ENCODE data around the gene MVB12B. TPM values are rescaled to one million over a fixed set of nuclear protein-coding genes. Genes with fewer than 3 reads are reported as not detected.

MVB12B gene
- total and polyA plus RNA-seq, 2 of the 8 experiments (the other 6 are each of a cell fraction or from before 2014, with no cell fraction given), result 2.6 to 5.0 TPM

- H3K9me3 ChIP-seq (ENCODE audit: insufficient read depth in 2 of 2, low read depth in 1 of 2, low read length in 1 of 2), result no peaks in the 10 kb centered on the region
- H3K14ac ChIP-seq (ENCODE audit: insufficient read length), result no peak overlapping the region
- DNase-seq (ENCODE audit: low read depth in 1 of 2, low spot score in 2 of 2) (no peak), FAIRE-seq (no peak)
- H3K4me1 ChIP-seq (replicated peaks in 1 of 4; ENCODE audit: control insufficient read depth in 3 of 4, insufficient read depth in 4 of 4, low read length in 3 of 4), result peaks cover 2 to 21% (median 13%) of the 10 kb centered on the region in 4 experiments
- H3K23me2 ChIP-seq (ENCODE audit: low read depth, low read length), result no peaks in the 10 kb centered on the region
- H2BK20ac ChIP-seq (ENCODE audit: low read length), result no peak overlapping the region
- H2AK5ac ChIP-seq (ENCODE audit: low read depth, low read length), result no peak overlapping the region
- ChIA-PET POLR2A (ENCODE audit: partially characterized antibody) (no interaction called here), CTCF (ENCODE audit: partially characterized antibody) (interaction anchor here (0.9 to 1.5 kb wide), 4 partner anchors 9 to 24 kb away, joined by 3 to 7 read pairs (median 4); no protein-coding TSS in a partner anchor)
- H3K79me1 ChIP-seq (ENCODE audit: low read depth, low read length), result no peaks in the 10 kb centered on the region
- no peaks in the 10 kb centered on the region for H3K79me2 ChIP-seq (ENCODE audit: control insufficient read depth in 1 of 2, insufficient read depth in 2 of 2, low read length in 2 of 2)
- WGBS, 2 experiments (ENCODE audit: extremely low coverage in 1 of 2, insufficient coverage in 1 of 2, insufficient read length in 1 of 2, insufficient replicate concordance in 2 of 2, low coverage in 1 of 2, low lambda C conversion rate in 2 of 2, missing lambda C conversion rate in 1 of 2), result 95% methylated on average over 2 of the region's 2 CpGs; no CpG with 5 or more reads in 1 of the 2 experiments
- no peak overlapping the region for H2BK120ac ChIP-seq (replicated peaks; ENCODE audit: low read depth, low read length)
- no peak overlapping the region for H3K4ac ChIP-seq (replicated peaks; ENCODE audit: insufficient read length, low read depth, low read length)
- no peak overlapping the region for H2AFZ ChIP-seq (ENCODE audit: low read length)
- no peak overlapping the region for H3K18ac ChIP-seq (ENCODE audit: extremely low read depth, low read length)
- H3K27ac ChIP-seq (ENCODE audit: low read depth, low read length), result no peak overlapping the region
- H4K8ac ChIP-seq (ENCODE audit: extremely low read depth, insufficient read depth, low read length), result no peak overlapping the region
- peak overlapping the region; percentile 22 for H4K91ac ChIP-seq (replicated peaks; ENCODE audit: insufficient read length, low read length)
- H3K9ac ChIP-seq (replicated peaks in 1 of 4; ENCODE audit: extremely low read depth in 1 of 4, low read depth in 3 of 4, low read length in 3 of 4), result no peak overlapping the region
- no peak overlapping the region for H2BK15ac ChIP-seq (ENCODE audit: low read length)
- peak overlapping the region in 1 of 2 experiments; percentile 33; a peak in 1 of 4 replicates for H3K4me2 ChIP-seq (ENCODE audit: insufficient read depth in 1 of 2, low read depth in 2 of 2, low read length in 2 of 2)
- no peak overlapping the region for H2BK5ac ChIP-seq (ENCODE audit: low read depth, low read length)
- H3K36me3 ChIP-seq (ENCODE audit: control insufficient read depth in 2 of 4, insufficient read depth in 4 of 4, low read length in 3 of 4), result no peaks in the 10 kb centered on the region
- no peaks in the 10 kb centered on the region for H4K20me1 ChIP-seq (replicated peaks in 1 of 2; ENCODE audit: control insufficient read depth in 1 of 2, insufficient read depth in 2 of 2, low read length in 2 of 2)
- H3K4me3 ChIP-seq (ENCODE audit: extremely low read depth in 1 of 4, insufficient read depth in 2 of 4, low read depth in 3 of 4, low read length in 4 of 4), result no peak overlapping the region
- H2BK12ac ChIP-seq (ENCODE audit: low read depth, low read length), result no peak overlapping the region
- no peak overlapping the region for H4K5ac ChIP-seq (ENCODE audit: insufficient read length, low read depth, low read length)
- H3K56ac ChIP-seq (replicated peaks; ENCODE audit: insufficient read length, low read depth, low read length), result no peak overlapping the region
- H3K27me3 ChIP-seq (replicated peaks in 1 of 4; ENCODE audit: control insufficient read depth in 3 of 4, extremely low read depth in 1 of 4, insufficient read depth in 3 of 4, low read length in 3 of 4), result no peaks in the 10 kb centered on the region
- no peak overlapping the region for H3K23ac ChIP-seq (ENCODE audit: insufficient read length)
- TF ChIP-seq CHD2 (IDR thresholded peaks at IDR 0.05; ENCODE audit: low read length), result no peak
- no peak for TF ChIP-seq HDAC6 (IDR thresholded peaks at IDR 0.05; ENCODE audit: low read depth, low read length)
- no peak for TF ChIP-seq RBBP5 (IDR thresholded peaks at IDR 0.05; ENCODE audit: borderline replicate concordance, low read depth, low read length)
- TF ChIP-seq GTF2F1 (IDR thresholded peaks at IDR 0.05; ENCODE audit: borderline replicate concordance, low read depth, low read length), result no peak
- TF ChIP-seq CTBP2 (IDR thresholded peaks at IDR 0.05; ENCODE audit: borderline replicate concordance, insufficient read depth, insufficient read length, low read length), result no peak
- no peak for TF ChIP-seq BRCA1 (IDR thresholded peaks at IDR 0.05; ENCODE audit: low read depth, low read length)
- TF ChIP-seq POLR2A (IDR thresholded peaks at IDR 0.05; ENCODE audit: control extremely low read depth in 1 of 2, low read depth in 2 of 2, low read length in 2 of 2), result no peak
- no peak for TF ChIP-seq TAF7 (optimal IDR thresholded peaks at IDR 0.05; ENCODE audit: borderline replicate concordance, low read depth, low read length)
- no peak for TF ChIP-seq EGR1 (IDR thresholded peaks at IDR 0.05; ENCODE audit: borderline replicate concordance, low read depth, low read length)
- TF ChIP-seq SRF (IDR thresholded peaks at IDR 0.05; ENCODE audit: low read depth, low read length), result no peak
- no peak for TF ChIP-seq POU5F1 (IDR thresholded peaks at IDR 0.05; ENCODE audit: low read depth, low read length)
- TF ChIP-seq SAP30 (IDR thresholded peaks at IDR 0.05; ENCODE audit: insufficient read depth, insufficient replicate concordance, low read length), result no peak
- TF ChIP-seq PHF8 (conservative IDR thresholded peaks at IDR 0.05; ENCODE audit: low read depth, low read length), result no peak
- TF ChIP-seq CBX8 (IDR thresholded peaks at IDR 0.05; ENCODE audit: borderline replicate concordance, low read depth, low read length), result no peak
- TF ChIP-seq JUND (IDR thresholded peaks at IDR 0.05; ENCODE audit: low read length), result no peak
Observed at GRCh38 chr9:126377176-126377509, 50.5 kb downstream of the MVB12B start.
